GM12875 (cell line): ENCODE results near the gene RGS3.

ENCODE experiments used
- H3K4me3 ChIP-seq: one replicate; pipeline ENCODE4 v1.5.1; 2011; ENCODE audit warnings: low read depth, low read length, control low read depth
- CTCF ChIP-seq: IDR thresholded peaks from 2 replicates; pipeline ENCODE4 v1.5.1; 2011; ENCODE audit warnings: low read depth, mild to moderate bottlenecking, control low read depth, inconsistent platforms, low read length, moderate library complexity, borderline replicate concordance; ENCODE audit not compliant: insufficient read depth

The RGS3 gene

DNA sequence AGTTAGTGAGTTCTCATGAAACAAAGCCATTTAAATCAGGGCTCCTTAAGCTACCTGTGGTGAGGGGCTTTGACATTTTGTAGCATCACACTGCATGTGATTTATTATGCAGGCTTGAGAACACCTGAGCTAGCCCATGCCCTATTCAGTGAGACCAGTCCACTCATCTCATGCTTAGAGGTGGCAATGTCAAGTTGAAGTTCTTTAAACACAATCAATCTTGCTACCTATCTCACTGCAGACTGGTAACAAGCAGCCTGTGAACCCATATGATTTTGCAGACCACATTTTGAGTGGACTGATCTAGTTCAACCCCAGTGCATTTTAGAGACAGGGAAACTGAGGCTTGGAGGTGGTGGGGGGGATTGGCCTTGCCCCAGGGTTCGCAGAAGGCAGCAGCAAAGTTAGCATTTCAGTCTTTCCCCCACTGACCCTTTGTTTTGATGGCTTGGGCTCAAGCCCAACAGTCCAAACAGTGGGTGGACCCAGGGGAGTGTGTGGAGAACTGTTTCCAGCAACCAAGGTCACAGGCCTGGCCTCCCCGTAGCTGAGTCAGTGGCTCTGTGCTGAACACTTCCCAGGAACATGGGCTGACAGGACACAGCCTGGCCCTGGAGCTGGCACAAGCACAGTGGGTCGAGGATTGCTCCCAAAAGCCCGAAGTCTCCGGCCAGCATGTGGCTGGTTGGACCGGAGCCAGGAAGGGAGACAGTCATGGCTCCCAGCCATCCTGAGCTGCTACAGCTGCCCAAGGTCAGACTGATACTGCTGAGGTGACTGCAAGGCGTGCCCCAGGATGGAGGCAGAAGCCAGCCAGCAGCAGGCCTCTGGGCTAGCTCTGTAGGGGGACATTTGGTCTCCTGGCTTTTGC, 95.3 kb downstream of the RGS3 start:
- TF ChIP-seq CTCF: no peak
- H3K4me3 ChIP-seq: no peak overlapping the region

- no peak for TF ChIP-seq CTCF
- H3K4me3 ChIP-seq: no peak overlapping the region
Measured at GRCh38 chr9:113559834-113560800, 96.6 kb downstream of the RGS3 start.

DNA sequence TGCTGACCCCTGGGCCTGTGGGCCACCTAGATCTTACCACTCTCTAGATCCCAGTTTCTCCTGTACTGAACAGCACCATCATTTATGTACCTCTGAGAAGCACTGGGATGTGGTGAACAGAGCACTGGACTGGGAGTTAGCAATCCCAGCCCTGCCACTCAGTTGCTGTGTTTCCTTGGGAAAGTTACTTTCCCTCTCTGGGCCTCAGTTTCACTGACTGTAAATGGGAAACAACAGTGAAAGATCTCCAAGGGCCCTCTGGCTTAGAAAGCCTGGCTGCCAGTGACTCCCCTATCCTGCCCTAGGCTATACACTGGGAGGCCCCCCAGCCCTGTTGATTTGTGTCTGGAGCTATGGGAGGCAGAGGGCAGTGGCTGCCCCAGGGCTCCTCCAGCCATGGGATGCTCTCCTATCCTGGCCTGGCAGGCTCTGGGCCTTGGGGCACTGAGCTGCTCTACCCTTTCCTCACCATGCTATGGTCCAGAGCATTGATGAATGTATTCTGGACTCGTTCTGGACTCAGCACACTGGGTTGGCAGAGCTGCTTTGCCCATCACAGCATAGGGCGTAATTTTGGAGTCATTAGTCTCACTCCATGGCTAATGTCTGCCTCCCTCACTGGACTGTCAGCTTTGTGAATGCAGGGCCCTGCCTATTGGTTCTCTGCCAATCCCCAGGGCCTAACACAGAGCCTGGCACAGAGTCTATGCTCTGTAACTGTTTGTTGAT, 99.3 kb downstream of the RGS3 start:
- no peak for TF ChIP-seq CTCF
- no peak overlapping the region for H3K4me3 ChIP-seq

DNA sequence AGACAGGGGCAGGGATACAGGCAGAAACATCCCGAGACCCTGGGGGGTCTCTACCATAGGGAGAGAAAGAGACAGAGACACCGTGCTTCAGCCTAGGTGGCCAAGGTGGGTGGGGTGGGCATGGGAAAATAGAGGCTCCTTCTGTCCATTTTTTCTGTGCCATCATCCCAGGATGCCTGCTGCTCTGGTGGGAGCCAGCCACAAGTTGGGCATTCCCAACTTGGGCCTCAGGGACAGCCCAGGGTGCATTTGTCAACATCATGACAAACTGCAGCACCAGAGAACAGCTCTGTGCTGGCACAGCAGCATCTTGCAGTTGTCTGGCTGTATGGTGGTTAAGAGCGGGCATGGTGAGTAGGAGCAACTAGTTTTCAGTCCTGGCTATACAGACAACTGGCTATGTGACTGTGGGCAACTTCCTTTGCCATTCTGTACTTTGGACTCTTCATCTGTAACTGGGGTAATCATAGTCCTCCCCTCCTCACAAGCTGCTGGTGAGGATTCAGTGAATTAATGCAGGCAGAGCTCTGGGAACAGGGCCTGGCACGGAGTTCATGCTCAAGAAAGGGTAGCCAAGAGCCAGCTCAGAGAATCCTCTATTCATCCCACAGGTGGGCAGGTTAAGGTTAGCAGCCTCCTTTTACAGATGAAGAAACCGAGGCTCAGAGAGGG, 100.4 kb downstream of the RGS3 start:
- no peak overlapping the region for H3K4me3 ChIP-seq
- no peak for TF ChIP-seq CTCF

DNA sequence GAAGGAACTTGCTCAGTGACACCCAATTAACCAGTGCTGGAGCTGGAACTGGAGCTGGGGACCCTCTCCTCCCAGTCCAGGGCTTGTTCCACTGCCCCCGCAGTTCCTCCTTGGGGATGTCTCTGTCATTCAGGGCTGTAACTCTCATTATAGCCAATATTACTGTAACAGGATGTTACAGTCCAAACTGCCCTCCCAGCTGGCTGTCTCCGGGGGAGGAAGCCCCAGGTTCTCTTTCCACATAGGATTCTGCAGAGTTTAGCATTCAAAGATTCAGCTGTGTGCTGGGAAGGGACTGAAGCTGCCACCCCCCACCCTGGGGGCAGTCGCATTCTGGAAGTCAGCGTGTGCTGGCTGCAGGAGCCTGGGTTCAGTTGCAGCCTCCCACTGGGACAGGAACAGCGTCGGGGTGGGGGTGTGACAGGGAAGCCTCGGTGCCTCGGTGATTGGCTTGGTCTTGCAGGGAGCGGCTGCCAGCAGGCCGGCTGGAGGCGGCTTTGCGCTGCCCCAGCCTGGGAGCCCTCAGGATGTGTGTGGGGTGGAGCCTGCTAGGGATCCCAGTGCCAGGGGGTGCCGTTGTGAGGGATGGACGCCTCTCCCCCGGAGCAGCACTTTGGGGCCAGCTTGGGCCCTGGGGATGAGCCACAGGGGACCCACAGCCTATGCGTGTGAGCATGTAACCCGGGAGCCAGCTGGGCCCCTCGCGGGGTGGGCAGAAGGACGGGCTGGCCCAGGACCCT, 101.1 kb downstream of the RGS3 start:
- TF ChIP-seq CTCF: no peak
- H3K4me3 ChIP-seq: no peak overlapping the region
